ENCODE measurements around the gene G6PD. TPM values are rescaled to one million over a fixed set of nuclear protein-coding genes. Genes with fewer than 3 reads are reported as not detected.
A peak's percentile ranks its signal among the peaks of the same experiment; 100 is the strongest.
"Not testable (repeated sequence)": the region's sequence is repeated elsewhere in the genome, so short reads cannot be mapped to it uniquely, and the experiment has no call there.

G6PD gene
- total RNA-seq, 4 donors from 2014 or later: 31.1 to 49.6 (median 35.6) TPM

- H3K4me3 ChIP-seq (ENCODE audit: low read depth, poor library complexity, severe bottlenecking); intact Hi-C loops (cut with DNase I; ENCODE audit: low total_unique reads); DNase-seq (ENCODE audit: low spot score in 2 of 2): not testable (repeated sequence)
- no CpG with 5 or more reads among the region's 11 CpGs for WGBS, 2 donors
These were observed 23.7 kb upstream of the G6PD start for GRCh38 chrX:154570361-154570760.

DNA sequence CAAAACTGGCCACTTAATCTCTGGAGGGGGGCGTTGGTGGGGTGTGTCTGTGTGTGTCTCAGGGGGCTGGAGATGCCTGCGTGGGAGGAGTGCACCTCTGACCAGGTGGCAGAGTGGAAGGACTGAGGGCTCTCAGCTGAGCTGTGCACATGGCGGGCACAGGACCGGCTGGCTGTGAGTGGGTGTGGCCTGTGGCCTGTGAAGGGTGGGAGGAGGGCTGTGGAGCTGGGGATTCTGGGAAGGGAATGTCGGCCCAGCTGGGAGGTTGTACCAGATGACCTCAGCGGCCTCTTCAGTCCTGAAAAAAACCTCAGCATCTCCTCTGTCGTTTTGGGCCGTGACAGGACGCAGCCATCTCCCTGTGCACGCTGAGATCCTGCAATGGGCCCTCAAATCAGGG is 15.6 kb upstream of the G6PD start:
- intact Hi-C loops (cut with DNase I; ENCODE audit: low total_unique reads); DNase-seq (ENCODE audit: low spot score in 2 of 2); H3K4me3 ChIP-seq (ENCODE audit: low read depth, poor library complexity, severe bottlenecking): not testable (repeated sequence)
- whole genome bisulfite sequencing, 2 donors: no CpG with 5 or more reads among the region's 10 CpGs

DNA sequence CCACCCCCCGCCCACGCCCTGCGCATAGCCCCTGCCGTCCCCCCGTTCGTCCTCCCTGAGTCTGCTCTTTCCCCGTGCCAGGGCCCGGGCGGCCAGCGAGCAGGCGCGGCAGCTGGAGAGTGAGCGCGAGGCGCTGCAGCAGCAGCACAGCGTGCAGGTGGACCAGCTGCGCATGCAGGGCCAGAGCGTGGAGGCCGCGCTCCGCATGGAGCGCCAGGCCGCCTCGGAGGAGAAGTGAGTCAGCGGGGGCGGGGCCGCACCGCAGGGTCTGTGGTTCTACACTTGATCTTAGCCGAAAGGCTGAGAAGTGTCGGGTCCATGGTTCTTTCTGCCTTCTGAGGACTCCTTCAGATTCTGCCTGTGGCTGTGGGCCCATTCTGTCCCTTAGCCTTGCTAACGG is 13.7 kb upstream of the G6PD start:
- H3K4me3 ChIP-seq (ENCODE audit: low read depth, poor library complexity, severe bottlenecking); intact Hi-C loops (cut with DNase I; ENCODE audit: low total_unique reads); DNase-seq (ENCODE audit: low spot score in 2 of 2): not testable (repeated sequence)
- no CpG with 5 or more reads among the region's 31 CpGs for WGBS, 2 donors

GRCh38 chrX:154558896-154559295 is 12.2 kb upstream of the G6PD start:
- DNase-seq (ENCODE audit: low spot score in 2 of 2); intact Hi-C loops (cut with DNase I; ENCODE audit: low total_unique reads); H3K4me3 ChIP-seq (ENCODE audit: low read depth, poor library complexity, severe bottlenecking): not testable (repeated sequence)
- no CpG with 5 or more reads among the region's 21 CpGs for WGBS, 2 donors

DNA sequence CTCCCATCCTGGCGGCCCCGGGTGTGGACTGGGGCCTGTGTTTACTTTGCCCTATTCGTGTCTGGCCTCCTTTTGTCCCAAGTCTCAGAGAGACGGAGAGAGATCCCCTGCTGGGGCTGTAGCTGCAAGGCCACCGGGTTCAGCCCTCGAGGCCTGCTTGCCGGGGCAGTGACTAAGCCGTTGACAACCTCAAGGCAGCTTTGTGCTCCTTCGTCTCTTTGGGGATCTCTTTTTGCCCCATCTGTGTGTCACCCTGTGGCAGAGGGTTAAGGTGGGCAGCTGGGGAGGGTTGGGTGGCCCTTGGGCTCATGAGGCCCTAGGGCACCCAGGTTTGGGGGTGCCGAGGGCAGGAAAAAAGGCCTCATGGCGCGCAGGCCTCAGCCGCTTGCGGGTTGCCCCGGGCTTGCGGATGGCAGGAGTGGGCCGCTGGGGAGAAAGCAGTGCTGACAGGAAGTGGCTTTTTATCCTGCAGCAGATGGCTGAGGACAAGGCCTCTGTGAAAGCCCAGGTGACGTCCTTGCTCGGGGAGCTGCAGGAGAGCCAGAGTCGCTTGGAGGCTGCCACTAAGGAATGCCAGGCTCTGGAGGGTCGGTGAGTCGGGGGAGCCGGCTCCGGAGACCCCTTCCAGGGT is 11.5 kb upstream of the G6PD start:
- DNase-seq (ENCODE audit: low spot score in 2 of 2); H3K4me3 ChIP-seq (ENCODE audit: low read depth, poor library complexity, severe bottlenecking); intact Hi-C loops (cut with DNase I; ENCODE audit: low total_unique reads): not testable (repeated sequence)
- WGBS, 2 donors: 71 to 90% methylated on average over 2 to 4 of the region's 24 CpGs

DNA sequence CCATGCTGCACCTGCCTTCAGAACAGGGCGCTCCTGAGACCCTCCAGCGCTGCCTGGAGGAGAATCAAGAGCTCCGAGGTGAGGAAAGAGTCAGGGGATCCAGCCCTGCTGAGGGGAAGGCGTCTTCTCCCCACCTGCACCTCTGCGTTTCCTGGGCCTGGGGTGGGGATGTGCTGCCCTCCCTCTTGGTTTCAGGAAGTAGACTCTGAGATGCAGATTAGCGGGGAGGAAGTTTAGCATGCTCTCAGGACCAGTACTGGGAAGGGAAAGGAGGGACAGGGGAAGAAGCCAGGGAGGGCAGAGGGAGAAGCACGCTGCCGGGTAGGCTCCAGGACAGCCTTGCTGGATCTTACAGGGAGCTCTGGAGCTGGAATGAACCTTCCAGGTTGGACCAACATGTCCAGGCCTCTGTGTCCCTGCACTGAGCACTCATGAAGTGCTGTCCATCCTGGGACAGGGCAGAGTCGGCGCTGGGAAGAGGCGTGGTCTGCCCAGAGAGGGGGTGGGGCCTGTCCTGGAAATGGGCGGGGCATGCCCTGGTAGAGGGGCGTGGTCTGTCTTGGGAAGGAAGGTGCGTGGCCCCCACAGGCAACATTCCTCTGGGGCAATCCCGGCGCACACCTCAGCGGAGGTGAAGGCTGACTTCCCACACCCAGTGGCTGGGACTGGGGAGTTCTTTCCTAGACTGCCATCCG is 5.6 kb upstream of the G6PD start:
- intact Hi-C loops (cut with DNase I; ENCODE audit: low total_unique reads); DNase-seq (ENCODE audit: low spot score in 2 of 2); H3K4me3 ChIP-seq (ENCODE audit: low read depth, poor library complexity, severe bottlenecking): not testable (repeated sequence)
- 77 to 94% methylated on average over 6 to 8 of the region's 18 CpGs for WGBS, 2 donors

GRCh38 chrX:154549766-154550165 is 3.1 kb upstream of the G6PD start:
- no peak overlapping the region for H3K4me3 ChIP-seq (ENCODE audit: low read depth, poor library complexity, severe bottlenecking)
- intact Hi-C loops (cut with DNase I; ENCODE audit: low total_unique reads): no loop called here
- no peak for DNase-seq (ENCODE audit: low spot score in 2 of 2)
- whole genome bisulfite sequencing, 2 donors: 40 to 69% methylated on average over 1 of the region's 1 CpG
- no peak for TF ChIP-seq POLR2A (IDR thresholded peaks at IDR 0.05)
- no peak for TF ChIP-seq CTCF (IDR thresholded peaks at IDR 0.05)

DNA sequence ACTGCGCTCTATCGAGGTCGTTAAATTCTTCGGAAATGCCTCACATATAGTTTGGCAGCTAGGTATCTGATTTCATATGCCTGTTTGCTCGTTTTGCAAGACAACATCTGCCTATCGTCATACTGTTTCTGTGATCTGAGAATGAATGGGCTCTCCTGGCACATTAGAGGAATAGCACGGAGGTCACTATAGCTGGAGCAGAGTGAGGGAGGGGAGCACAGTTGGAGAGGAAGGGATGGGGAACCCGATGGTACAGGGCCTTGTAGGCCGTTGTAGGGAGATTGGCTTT is 1.3 kb upstream of the G6PD start:
- 0 to 52% methylated on average over 9 of the region's 9 CpGs for WGBS, 2 donors
- no peak for DNase-seq (ENCODE audit: low spot score in 2 of 2)
- intact Hi-C loops (cut with DNase I; ENCODE audit: low total_unique reads): no loop called here
- no peak for TF ChIP-seq CTCF (IDR thresholded peaks at IDR 0.05)
- H3K4me3 ChIP-seq (ENCODE audit: low read depth, poor library complexity, severe bottlenecking): peak overlapping the region; percentile 36

GRCh38 chrX:154547245-154548027 is 790 bp upstream of the G6PD start, which contains the start of gene IKBKG:
Gene IKBKG, plus strand, starts transcription at chrX:154547620. Its CDS starts 4,383 bp downstream, at chrX:154552003.
- TF ChIP-seq POLR2A (IDR thresholded peaks at IDR 0.05): no peak
- no peak for TF ChIP-seq CTCF (IDR thresholded peaks at IDR 0.05)
- 0 to 54% methylated on average over 10 to 55 of the region's 69 CpGs for WGBS, 2 donors
- DNase-seq (ENCODE audit: low spot score in 2 of 2): peak; percentile 85 to 97
- H3K4me3 ChIP-seq (ENCODE audit: low read depth, poor library complexity, severe bottlenecking): peak within 1 kb of the TSS; percentile 36
- intact Hi-C loops (cut with DNase I; ENCODE audit: low total_unique reads): no loop called here

Measured in lower leg skin (tissue), 4 donors.